ENCODE measurements around the gene DLGAP4. TPM values are rescaled to one million over a fixed set of nuclear protein-coding genes. Genes with fewer than 3 reads are reported as not detected.

Gene DLGAP4
- total RNA-seq, 1 experiment from 2014 or later: 40.3 TPM

GRCh38 chr20:36303020-36303595 lies 3.0 kb upstream of the DLGAP4 start:
- no peak for DNase-seq (ENCODE audit: low read depth, low spot score)
- Histone ChIP-seq H3K27ac (ENCODE audit: low read depth, low read length) (no peak overlapping the region), H3K9me2 (ENCODE audit: insufficient read depth) (no peaks in the 10 kb centered on the region), H3K4me3 (replicated peaks in 1 of 2; ENCODE audit: low read depth in 1 of 2, low read length in 2 of 2) (no peak overlapping the region), H4K20me1 (ENCODE audit: insufficient read depth) (no peaks in the 10 kb centered on the region), H3K4me1 (ENCODE audit: control insufficient read depth in 1 of 2, insufficient read depth in 2 of 2, low read length in 2 of 2) (no peaks in the 10 kb centered on the region), H3K79me2 (ENCODE audit: insufficient read depth, low read length) (no peaks in the 10 kb centered on the region), H3K27me3 (ENCODE audit: insufficient read depth, low read length) (peaks cover 40% of the 10 kb centered on the region), H3K4me2 (ENCODE audit: low read length) (no peak overlapping the region), H3K36me3 (ENCODE audit: control insufficient read depth in 1 of 2, insufficient read depth in 2 of 2, low read length in 2 of 2) (no peaks in the 10 kb centered on the region), H3K9me3 (ENCODE audit: control insufficient read depth in 1 of 2, insufficient read depth in 1 of 2, low read depth in 1 of 2, low read length in 2 of 2) (no peaks in the 10 kb centered on the region), H3K9ac (ENCODE audit: low read length) (no peak overlapping the region), H2AFZ (ENCODE audit: low read depth, low read length, poor library complexity, severe bottlenecking) (no peak overlapping the region)
- ChIA-PET RAD21 (ENCODE audit: low non-redundant PET in 1 of 2, low total read pairs in 2 of 2, uncharacterized antibody in 2 of 2, unreplicated experiment in 2 of 2) (no interaction called here), POLR2A (no interaction called here), CTCF (no interaction called here)
- no TSS peak for BruUV-seq (replicated peaks)
- intact Hi-C loops (cut with micrococcal nuclease): no loop called here
- ATAC-seq: no peak
- TF ChIP-seq ELF1 (IDR thresholded peaks at IDR 0.05; ENCODE audit: borderline replicate concordance, low read depth) (no peak), MAX (IDR thresholded peaks at IDR 0.05) (no peak), YY1 (IDR thresholded peaks at IDR 0.05; ENCODE audit: extremely low read depth, insufficient replicate concordance, low read depth, low read length) (no peak), SRF (IDR thresholded peaks at IDR 0.05; ENCODE audit: low read depth) (no peak), ZNF274 (IDR thresholded peaks at IDR 0.05; ENCODE audit: low read depth, low read length) (no peak), EGR1 (IDR thresholded peaks at IDR 0.05; ENCODE audit: low read depth) (no peak), SP1 (IDR thresholded peaks at IDR 0.05; ENCODE audit: low read depth) (no peak), FOSL1 (IDR thresholded peaks at IDR 0.05; ENCODE audit: low read depth) (no peak), REST (IDR thresholded peaks at IDR 0.05; ENCODE audit: low read depth) (no peak), RAD21 (IDR thresholded peaks at IDR 0.05; ENCODE audit: low read depth) (no peak), ZBTB33 (IDR thresholded peaks at IDR 0.05; ENCODE audit: extremely low read depth, insufficient replicate concordance, low read length) (no peak), POLR2AphosphoS5 (IDR thresholded peaks at IDR 0.05; ENCODE audit: low read depth, low read length) (no peak), ATF3 (IDR thresholded peaks at IDR 0.05) (no peak), JUND (IDR thresholded peaks at IDR 0.05) (no peak), SIN3A (IDR thresholded peaks at IDR 0.05; ENCODE audit: low read depth) (no peak), ZFX (IDR thresholded peaks at IDR 0.05) (no peak), CTCF (IDR thresholded peaks at IDR 0.05 in 2 of 3, conservative IDR thresholded peaks at IDR 0.05 in 1 of 3; ENCODE audit: borderline replicate concordance in 1 of 3, insufficient read depth in 1 of 3, low read depth in 2 of 3, low read length in 2 of 3) (no peak), CEBPB (IDR thresholded peaks at IDR 0.05; ENCODE audit: low read depth) (no peak)
